ENCODE data around the gene APOL4.
A peak's percentile ranks its signal among the peaks of the same experiment; 100 is the strongest.

APOL4 gene

DNA sequence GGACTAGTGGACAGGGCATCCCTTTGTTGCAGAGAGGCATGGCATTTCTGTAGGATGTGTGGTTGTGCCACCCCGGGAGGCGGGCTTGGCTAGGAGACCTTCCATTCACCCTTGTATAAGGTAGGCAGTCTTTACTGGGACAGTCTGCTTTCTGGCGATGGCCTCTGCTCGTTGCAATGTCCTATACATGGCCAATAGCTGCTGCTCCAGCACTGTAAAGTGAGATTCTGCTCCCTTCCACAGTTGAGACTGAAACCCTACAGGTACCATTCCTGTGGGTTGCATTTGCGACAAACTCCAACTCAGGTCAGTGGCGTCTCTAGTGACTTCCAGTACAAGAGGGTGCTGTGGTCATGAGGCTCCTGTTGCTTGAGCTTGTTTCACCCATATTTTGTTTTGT lies 20.7 kb downstream of the APOL4 start:
- no peak for TF ChIP-seq CTCF (IDR thresholded peaks at IDR 0.05; ENCODE audit: low read depth, low read length, missing control alignments)
- no peak overlapping the region for H3K4me3 ChIP-seq (ENCODE audit: low read depth, low read length)
- DNase-seq (ENCODE audit: low read depth) = no peak

GRCh38 chr22:36180038-36180880 lies 21.4 kb downstream of the APOL4 start:
- H3K4me3 ChIP-seq (ENCODE audit: low read depth, low read length) = no peak overlapping the region
- peak; percentile 36 for DNase-seq (ENCODE audit: low read depth)

GRCh38 chr22:36177160-36177559 lies 24.4 kb downstream of the APOL4 start:
- no peak overlapping the region for H3K4me3 ChIP-seq (ENCODE audit: low read depth, low read length)
- no peak for DNase-seq (ENCODE audit: low read depth)
- no peak for TF ChIP-seq CTCF (IDR thresholded peaks at IDR 0.05; ENCODE audit: low read depth, low read length, missing control alignments)

More at GRCh38 chr22:36180038-36180880, 21.4 kb downstream of the APOL4 start:
- peak; percentile 91 for TF ChIP-seq CTCF (IDR thresholded peaks at IDR 0.05; ENCODE audit: low read depth, low read length, missing control alignments)

DNA sequence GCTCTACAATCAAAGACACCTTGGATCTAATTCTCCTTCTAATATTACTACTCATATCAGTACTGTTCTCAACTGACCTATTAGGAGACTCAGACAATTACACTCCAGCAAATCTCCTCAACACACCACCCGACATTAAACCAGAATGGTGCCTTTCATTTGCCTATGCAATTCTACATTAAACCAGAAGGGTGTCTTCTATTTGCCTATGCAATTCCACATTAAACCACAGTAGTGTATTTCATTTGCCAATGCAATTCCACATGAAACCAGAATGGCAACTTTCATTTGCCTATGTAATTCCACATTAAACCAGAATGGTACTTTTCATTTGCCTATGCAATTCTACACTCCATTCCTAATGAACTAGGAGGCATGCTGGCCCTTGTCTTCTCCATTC lies 25.7 kb downstream of the APOL4 start:
- peak; percentile 8 for TF ChIP-seq CTCF (IDR thresholded peaks at IDR 0.05; ENCODE audit: low read depth, low read length, missing control alignments)
- no peak overlapping the region for H3K4me3 ChIP-seq (ENCODE audit: low read depth, low read length)
- DNase-seq (ENCODE audit: low read depth) = no peak

DNA sequence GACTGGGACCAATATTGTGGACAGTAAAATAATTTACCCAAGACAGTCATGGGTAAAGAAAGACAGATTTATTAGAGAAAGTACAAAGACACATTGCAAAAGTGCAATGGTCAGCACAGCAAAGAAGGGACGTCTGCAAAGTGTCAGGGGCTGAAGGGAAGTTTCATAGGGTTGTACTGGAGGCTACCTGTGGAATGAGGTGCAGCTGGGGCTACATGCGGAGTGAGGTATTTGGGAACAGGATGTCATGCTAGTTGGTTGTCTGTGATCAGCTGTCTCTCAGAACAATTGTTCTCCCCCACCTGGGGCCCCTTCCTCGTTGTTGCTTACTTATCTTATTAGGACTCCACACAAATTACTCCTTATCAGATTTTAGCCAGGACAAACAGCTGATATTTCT lies 29.7 kb downstream of the APOL4 start:
- H3K4me3 ChIP-seq (ENCODE audit: low read depth, low read length) = no peak overlapping the region
- TF ChIP-seq CTCF (IDR thresholded peaks at IDR 0.05; ENCODE audit: low read depth, low read length, missing control alignments) = no peak
- DNase-seq (ENCODE audit: low read depth) = no peak

GRCh38 chr22:36166518-36167220 lies 34.9 kb downstream of the APOL4 start:
- no peak overlapping the region for H3K4me3 ChIP-seq (ENCODE audit: low read depth, low read length)
- no peak for TF ChIP-seq CTCF (IDR thresholded peaks at IDR 0.05; ENCODE audit: low read depth, low read length, missing control alignments)
- DNase-seq (ENCODE audit: low read depth) = no peak
